ENCODE results near the gene PRSS57.

Gene PRSS57

DNA sequence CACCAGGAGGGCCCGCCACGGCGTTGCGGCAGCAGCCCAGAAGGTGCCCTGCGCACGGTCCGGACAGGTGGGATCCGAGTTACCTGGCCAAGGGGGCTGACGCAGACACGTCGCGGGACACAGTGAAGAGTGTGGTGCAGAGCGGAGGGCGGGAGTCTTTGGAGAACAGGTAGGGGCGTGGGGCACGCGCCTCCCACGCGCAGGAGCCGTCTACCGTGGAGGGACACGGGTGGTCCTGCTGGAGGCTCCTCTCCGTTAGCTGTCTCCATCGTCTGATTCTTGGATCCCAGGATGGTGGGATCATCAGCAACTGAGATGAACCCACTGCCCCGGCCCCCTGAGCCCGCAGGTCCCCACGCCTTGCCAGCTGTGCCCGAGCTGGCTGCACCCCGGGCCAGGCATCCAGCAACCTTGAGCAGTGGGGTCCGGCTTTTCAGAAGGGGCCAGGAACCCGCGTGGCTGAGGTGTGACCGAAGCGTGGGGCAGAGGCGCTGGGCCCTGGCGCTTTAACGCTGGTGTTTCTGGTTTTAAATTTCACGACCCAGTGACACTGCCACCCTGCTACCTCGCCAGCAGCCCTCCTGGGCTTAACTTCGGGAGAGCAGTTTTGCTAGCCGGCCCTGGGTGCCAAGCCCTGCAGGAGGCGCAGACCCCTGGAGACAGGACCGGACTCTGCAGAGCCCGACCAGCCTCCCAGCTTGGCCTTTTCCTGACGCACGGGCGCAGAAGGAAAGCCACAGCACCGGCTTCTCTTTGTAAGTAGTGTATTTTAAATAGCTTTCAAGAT, 48.3 kb downstream of the PRSS57 start:
- TF ChIP-seq, protein P1, sequence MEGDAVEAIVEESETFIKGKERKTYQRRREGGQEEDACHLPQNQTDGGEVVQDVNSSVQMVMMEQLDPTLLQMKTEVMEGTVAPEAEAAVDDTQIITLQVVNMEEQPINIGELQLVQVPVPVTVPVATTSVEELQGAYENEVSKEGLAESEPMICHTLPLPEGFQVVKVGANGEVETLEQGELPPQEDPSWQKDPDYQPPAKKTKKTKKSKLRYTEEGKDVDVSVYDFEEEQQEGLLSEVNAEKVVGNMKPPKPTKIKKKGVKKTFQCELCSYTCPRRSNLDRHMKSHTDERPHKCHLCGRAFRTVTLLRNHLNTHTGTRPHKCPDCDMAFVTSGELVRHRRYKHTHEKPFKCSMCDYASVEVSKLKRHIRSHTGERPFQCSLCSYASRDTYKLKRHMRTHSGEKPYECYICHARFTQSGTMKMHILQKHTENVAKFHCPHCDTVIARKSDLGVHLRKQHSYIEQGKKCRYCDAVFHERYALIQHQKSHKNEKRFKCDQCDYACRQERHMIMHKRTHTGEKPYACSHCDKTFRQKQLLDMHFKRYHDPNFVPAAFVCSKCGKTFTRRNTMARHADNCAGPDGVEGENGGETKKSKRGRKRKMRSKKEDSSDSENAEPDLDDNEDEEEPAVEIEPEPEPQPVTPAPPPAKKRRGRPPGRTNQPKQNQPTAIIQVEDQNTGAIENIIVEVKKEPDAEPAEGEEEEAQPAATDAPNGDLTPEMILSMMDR (IDR thresholded peaks at IDR 0.05; ENCODE audit: borderline replicate concordance, insufficient read depth, low read depth, low read length), result no peak

GRCh38 chr19:645912-646778, 49.1 kb downstream of the PRSS57 start:
- no peak overlapping the region for H3K4me3 ChIP-seq (ENCODE audit: low read depth, low read length)
- TF ChIP-seq, protein P1 (IDR thresholded peaks at IDR 0.05; ENCODE audit: borderline replicate concordance, insufficient read depth, low read depth, low read length), result no peak

More for the DNA sequence above, 48.3 kb downstream of the PRSS57 start:
- H3K4me3 ChIP-seq (ENCODE audit: low read depth, low read length), result no peak overlapping the region

DNA sequence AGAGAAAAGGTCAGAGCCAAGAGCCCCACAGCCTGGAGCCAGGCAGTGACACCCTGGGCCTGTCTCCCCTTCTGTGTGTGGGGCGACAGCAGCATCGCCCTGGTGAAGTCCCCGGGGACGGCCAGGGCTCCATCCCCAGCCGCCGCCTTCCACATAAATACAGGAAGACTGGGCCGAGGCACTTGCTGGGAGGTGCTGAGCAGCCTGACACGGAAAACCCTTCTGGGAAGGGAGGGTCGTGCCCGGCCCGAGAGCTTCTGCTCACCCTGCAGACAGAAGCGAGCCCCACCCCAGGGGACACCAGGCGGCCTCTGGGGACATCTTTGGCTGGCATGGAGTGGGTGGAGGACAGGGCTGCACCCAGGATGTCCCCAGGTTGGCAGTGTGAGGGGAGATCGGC, 50.5 kb downstream of the PRSS57 start:
- TF ChIP-seq, protein P1 (IDR thresholded peaks at IDR 0.05; ENCODE audit: borderline replicate concordance, insufficient read depth, low read depth, low read length), result no peak
- H3K4me3 ChIP-seq (ENCODE audit: low read depth, low read length), result no peak overlapping the region

GRCh38 chr19:644363-644762, 50.9 kb downstream of the PRSS57 start:
- no peak overlapping the region for H3K4me3 ChIP-seq (ENCODE audit: low read depth, low read length)
- TF ChIP-seq, protein P1 (IDR thresholded peaks at IDR 0.05; ENCODE audit: borderline replicate concordance, insufficient read depth, low read depth, low read length), result no peak

- H3K4me3 ChIP-seq (ENCODE audit: low read depth, low read length), result no peak overlapping the region
Measured at GRCh38 chr19:643736-644135, 51.5 kb downstream of the PRSS57 start.

GRCh38 chr19:642767-643727, 52.2 kb downstream of the PRSS57 start:
- no peak overlapping the region for H3K4me3 ChIP-seq (ENCODE audit: low read depth, low read length)
- TF ChIP-seq, protein P1 (IDR thresholded peaks at IDR 0.05; ENCODE audit: borderline replicate concordance, insufficient read depth, low read depth, low read length), result no peak

More at GRCh38 chr19:643736-644135, 51.5 kb downstream of the PRSS57 start:
- TF ChIP-seq, protein P1 (IDR thresholded peaks at IDR 0.05; ENCODE audit: borderline replicate concordance, insufficient read depth, low read depth, low read length), result no peak
